Medulla oblongata (tissue), 1 donor: ENCODE data around the gene REX1BD.
"Not testable (repeated sequence)": the region's sequence is repeated elsewhere in the genome, so short reads cannot be mapped to it uniquely, and the experiment has no call there.

ENCODE experiments used
- DNase-seq: peaks from one replicate; pipeline ENCODE4 v3.0.0-alpha.2; 2015; ENCODE audit errors: extremely low spot score

REX1BD gene

GRCh38 chr19:18588611-18589379 is at the start of gene REX1BD:
Gene REX1BD (plus strand): TSS chr19:18588798. CDS start chr19:18588802, 4 bp downstream.
- peak; percentile 81 for DNase-seq

- no peak for DNase-seq
These were observed 49.2 kb upstream of the REX1BD start for GRCh38 chr19:18539372-18539771.

GRCh38 chr19:18540200-18540599 is 48.4 kb upstream of the REX1BD start:
- not testable (repeated sequence) for DNase-seq

GRCh38 chr19:18541258-18541991 is 47.2 kb upstream of the REX1BD start:
- DNase-seq, result no peak

GRCh38 chr19:18541992-18542940 is 46.3 kb upstream of the REX1BD start:
- no peak for DNase-seq

GRCh38 chr19:18542941-18543813 is 45.4 kb upstream of the REX1BD start, which contains the start of gene FKBP8:
Gene FKBP8 (minus strand): TSS chr19:18543573. CDS start chr19:18541970, 1,603 bp downstream.
- DNase-seq, result peak; percentile 94

GRCh38 chr19:18543814-18544475 is 44.7 kb upstream of the REX1BD start:
- peak; percentile 42 for DNase-seq

GRCh38 chr19:18551631-18552030 is 37.0 kb upstream of the REX1BD start:
- DNase-seq, result no peak

- DNase-seq, result peak; percentile 99
These were observed 31.0 kb upstream of the REX1BD start, which contains the start of gene KXD1 for GRCh38 chr19:18557411-18558201. Gene KXD1 (plus strand): TSS chr19:18557870. CDS start chr19:18562057, 4,187 bp downstream.

GRCh38 chr19:18558202-18558555 is 30.4 kb upstream of the REX1BD start:
- DNase-seq, result no peak

GRCh38 chr19:18558604-18559003 is 30.0 kb upstream of the REX1BD start:
- no peak for DNase-seq

- no peak for DNase-seq
These were observed 28.9 kb upstream of the REX1BD start for GRCh38 chr19:18559685-18560084.

GRCh38 chr19:18562086-18562485 is 26.5 kb upstream of the REX1BD start:
- no peak for DNase-seq

GRCh38 chr19:18566953-18567352 is 21.6 kb upstream of the REX1BD start:
- DNase-seq, result no peak

GRCh38 chr19:18568367-18568766 is 20.2 kb upstream of the REX1BD start:
- DNase-seq, result no peak

- peak; percentile 97 for DNase-seq
These were observed 16.8 kb upstream of the REX1BD start, which contains the start of gene UBA52 for GRCh38 chr19:18571564-18572344. Gene UBA52 (plus strand): TSS chr19:18571857. CDS start chr19:18573301, 1,444 bp downstream.

GRCh38 chr19:18574691-18575291 is 13.8 kb upstream of the REX1BD start:
- DNase-seq, result no peak

GRCh38 chr19:18576383-18576782 is 12.2 kb upstream of the REX1BD start:
- no peak for DNase-seq
